HL-60 (cell line): ENCODE results near the gene ANTXR1.

Experiments used
- DNase-seq, 2 experiments: peaks; one replicate each; pipeline ENCODE4 v3.0.0-alpha.2; 2010 to 2020; ENCODE audit warnings: low read depth in 1 of 2, low spot score in 1 of 2
- H3K27ac ChIP-seq: fragments of 250-450 bp; sonication (Bioruptor Pico); replicated peaks from 2 replicates; pipeline ENCODE4 v1.5.1; 2020; ENCODE audit warnings: mild to moderate bottlenecking, moderate library complexity
- H3K27me3 ChIP-seq: fragments of 250-450 bp; sonication (Bioruptor Pico); 2 replicates; pipeline ENCODE4 v1.5.1; 2021; ENCODE audit warnings: mild to moderate bottlenecking, moderate library complexity; ENCODE audit not compliant: insufficient read depth, poor library complexity, severe bottlenecking
- H3K4me3 ChIP-seq: replicated peaks from 2 replicates; pipeline ENCODE4 v1.5.1; 2011; ENCODE audit warnings: mild to moderate bottlenecking, control low read depth, low read length; ENCODE audit not compliant: insufficient read depth
- GABPA ChIP-seq: IDR thresholded peaks from 2 replicates; pipeline ENCODE4 v1.6.1; 2012; ENCODE audit warnings: low read depth
- POLR2AphosphoS5 ChIP-seq: IDR thresholded peaks from 2 replicates; pipeline ENCODE4 v1.6.1; 2012; ENCODE audit warnings: low read depth
- SPI1 ChIP-seq: IDR thresholded peaks from 2 replicates; pipeline ENCODE4 v1.6.1; 2012; ENCODE audit warnings: low read depth, mild to moderate bottlenecking, borderline replicate concordance
- TF ChIP-seq, protein P1 (sequence below): IDR thresholded peaks from one replicate; pipeline ENCODE4 v1.5.1; 2011; ENCODE audit warnings: low read length, control low read depth, inconsistent platforms; ENCODE audit not compliant: insufficient read depth
- TF ChIP-seq, protein P2 (sequence below): IDR thresholded peaks from 2 replicates; pipeline ENCODE4 v1.6.1; 2012; ENCODE audit warnings: low read depth; ENCODE audit not compliant: insufficient replicate concordance

ANTXR1 gene

DNA sequence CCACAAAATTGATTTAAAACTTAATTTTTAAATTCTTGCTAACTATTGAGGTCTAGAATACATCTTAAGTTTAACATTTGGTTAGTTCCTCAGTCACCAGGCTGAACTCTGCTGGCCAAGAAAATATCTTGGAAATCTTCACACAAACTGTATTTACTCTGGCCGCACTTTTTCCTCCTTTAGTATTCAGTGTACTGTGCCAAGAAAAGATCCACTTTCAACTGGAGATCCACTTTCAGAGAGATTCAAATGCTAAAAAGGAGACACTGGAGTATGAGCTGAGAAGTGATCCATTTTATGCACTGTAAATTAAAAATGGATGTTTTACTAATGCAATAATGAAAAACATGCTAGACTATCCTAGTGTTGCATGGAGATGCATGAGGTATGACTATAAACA lies 98.1 kb downstream of the ANTXR1 start:
- Histone ChIP-seq H3K4me3 (no peak overlapping the region), H3K27me3 (no peaks in the 10 kb centered on the region), H3K27ac (no peak overlapping the region)
- DNase-seq = no peak
- no peak for TF ChIP-seq GABPA
- no peak for TF ChIP-seq SPI1
- TF ChIP-seq, protein P1, sequence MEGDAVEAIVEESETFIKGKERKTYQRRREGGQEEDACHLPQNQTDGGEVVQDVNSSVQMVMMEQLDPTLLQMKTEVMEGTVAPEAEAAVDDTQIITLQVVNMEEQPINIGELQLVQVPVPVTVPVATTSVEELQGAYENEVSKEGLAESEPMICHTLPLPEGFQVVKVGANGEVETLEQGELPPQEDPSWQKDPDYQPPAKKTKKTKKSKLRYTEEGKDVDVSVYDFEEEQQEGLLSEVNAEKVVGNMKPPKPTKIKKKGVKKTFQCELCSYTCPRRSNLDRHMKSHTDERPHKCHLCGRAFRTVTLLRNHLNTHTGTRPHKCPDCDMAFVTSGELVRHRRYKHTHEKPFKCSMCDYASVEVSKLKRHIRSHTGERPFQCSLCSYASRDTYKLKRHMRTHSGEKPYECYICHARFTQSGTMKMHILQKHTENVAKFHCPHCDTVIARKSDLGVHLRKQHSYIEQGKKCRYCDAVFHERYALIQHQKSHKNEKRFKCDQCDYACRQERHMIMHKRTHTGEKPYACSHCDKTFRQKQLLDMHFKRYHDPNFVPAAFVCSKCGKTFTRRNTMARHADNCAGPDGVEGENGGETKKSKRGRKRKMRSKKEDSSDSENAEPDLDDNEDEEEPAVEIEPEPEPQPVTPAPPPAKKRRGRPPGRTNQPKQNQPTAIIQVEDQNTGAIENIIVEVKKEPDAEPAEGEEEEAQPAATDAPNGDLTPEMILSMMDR = no peak
- no peak for TF ChIP-seq POLR2AphosphoS5
- TF ChIP-seq, protein P2, sequence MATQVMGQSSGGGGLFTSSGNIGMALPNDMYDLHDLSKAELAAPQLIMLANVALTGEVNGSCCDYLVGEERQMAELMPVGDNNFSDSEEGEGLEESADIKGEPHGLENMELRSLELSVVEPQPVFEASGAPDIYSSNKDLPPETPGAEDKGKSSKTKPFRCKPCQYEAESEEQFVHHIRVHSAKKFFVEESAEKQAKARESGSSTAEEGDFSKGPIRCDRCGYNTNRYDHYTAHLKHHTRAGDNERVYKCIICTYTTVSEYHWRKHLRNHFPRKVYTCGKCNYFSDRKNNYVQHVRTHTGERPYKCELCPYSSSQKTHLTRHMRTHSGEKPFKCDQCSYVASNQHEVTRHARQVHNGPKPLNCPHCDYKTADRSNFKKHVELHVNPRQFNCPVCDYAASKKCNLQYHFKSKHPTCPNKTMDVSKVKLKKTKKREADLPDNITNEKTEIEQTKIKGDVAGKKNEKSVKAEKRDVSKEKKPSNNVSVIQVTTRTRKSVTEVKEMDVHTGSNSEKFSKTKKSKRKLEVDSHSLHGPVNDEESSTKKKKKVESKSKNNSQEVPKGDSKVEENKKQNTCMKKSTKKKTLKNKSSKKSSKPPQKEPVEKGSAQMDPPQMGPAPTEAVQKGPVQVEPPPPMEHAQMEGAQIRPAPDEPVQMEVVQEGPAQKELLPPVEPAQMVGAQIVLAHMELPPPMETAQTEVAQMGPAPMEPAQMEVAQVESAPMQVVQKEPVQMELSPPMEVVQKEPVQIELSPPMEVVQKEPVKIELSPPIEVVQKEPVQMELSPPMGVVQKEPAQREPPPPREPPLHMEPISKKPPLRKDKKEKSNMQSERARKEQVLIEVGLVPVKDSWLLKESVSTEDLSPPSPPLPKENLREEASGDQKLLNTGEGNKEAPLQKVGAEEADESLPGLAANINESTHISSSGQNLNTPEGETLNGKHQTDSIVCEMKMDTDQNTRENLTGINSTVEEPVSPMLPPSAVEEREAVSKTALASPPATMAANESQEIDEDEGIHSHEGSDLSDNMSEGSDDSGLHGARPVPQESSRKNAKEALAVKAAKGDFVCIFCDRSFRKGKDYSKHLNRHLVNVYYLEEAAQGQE = no peak

DNA sequence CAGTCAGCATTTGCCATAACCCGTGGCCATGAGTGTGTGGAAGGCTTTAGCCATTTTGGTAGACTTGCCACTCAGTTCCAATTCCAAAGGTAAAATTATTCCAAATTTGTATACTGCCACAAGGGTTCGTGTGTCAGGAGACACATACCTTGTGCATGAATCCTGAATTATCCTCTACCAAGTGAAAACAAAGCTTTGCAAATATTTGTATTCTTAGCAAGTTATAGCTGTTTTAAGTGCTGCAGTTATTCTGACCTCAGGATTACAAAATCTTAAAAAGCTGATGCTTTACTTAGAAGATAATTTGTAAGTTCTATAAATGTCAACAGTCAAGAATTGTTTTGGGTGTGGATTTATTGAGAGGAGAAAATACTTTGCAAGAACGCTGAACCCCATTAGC lies 100.6 kb downstream of the ANTXR1 start:
- no peak for DNase-seq
- Histone ChIP-seq H3K4me3 (no peak overlapping the region), H3K27me3 (no peaks in the 10 kb centered on the region), H3K27ac (no peak overlapping the region)
- TF ChIP-seq SPI1 (no peak), GABPA (no peak), POLR2AphosphoS5 (no peak)
- TF ChIP-seq, protein P2 = no peak
- TF ChIP-seq, protein P1 = no peak

DNA sequence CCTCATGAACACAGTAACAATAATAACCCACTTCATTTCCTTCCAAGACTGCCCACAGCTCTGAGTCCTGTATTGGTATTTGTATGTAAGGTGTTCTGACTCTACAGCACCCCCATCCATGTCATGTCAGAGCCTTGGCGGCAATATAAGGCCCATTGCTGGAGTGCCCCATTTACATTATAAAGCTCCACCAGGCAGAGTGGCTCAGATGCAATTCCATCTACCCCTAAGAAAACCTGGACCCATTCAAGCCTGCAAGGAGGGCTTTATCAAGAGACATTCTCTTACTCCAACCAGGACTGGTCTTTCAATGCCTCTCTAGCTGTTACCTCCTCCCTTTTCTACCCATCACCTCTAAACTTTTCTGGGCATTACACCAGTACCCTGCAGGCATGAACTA lies 101.6 kb downstream of the ANTXR1 start:
- TF ChIP-seq SPI1 (no peak), GABPA (no peak)
- TF ChIP-seq, protein P1 = no peak
- TF ChIP-seq, protein P2 = no peak
- no peak for DNase-seq
- H3K27me3 ChIP-seq = no peaks in the 10 kb centered on the region
- H3K4me3 ChIP-seq = no peak overlapping the region
- no peak overlapping the region for H3K27ac ChIP-seq
